Stimulated activated CD8-positive, alpha-beta memory T cell treated with anti-CD3 and anti-CD28 coated beads, Interleukin-4, amount 100 ng/mL, for 48 hours (primary cell): ENCODE data around the gene CA10.

Source experiments
- DNase-seq: peaks from one replicate; pipeline ENCODE4 v3.0.0-alpha.2; 2020

The CA10 gene

GRCh38 chr17:51813140-51813783 lies 345.3 kb downstream of the CA10 start:
- no peak for DNase-seq

- DNase-seq, result no peak
These were observed 351.1 kb downstream of the CA10 start for GRCh38 chr17:51807460-51807859.

GRCh38 chr17:51805765-51806164 lies 352.7 kb downstream of the CA10 start:
- DNase-seq, result no peak

- no peak for DNase-seq
These were observed 353.3 kb downstream of the CA10 start for GRCh38 chr17:51805185-51805584.

- no peak for DNase-seq
These were observed 355.4 kb downstream of the CA10 start for GRCh38 chr17:51803161-51803560.

GRCh38 chr17:51802544-51802943 lies 356.0 kb downstream of the CA10 start:
- DNase-seq, result no peak

GRCh38 chr17:51801626-51802025 lies 356.9 kb downstream of the CA10 start:
- no peak for DNase-seq

- DNase-seq, result no peak
These were observed 358.5 kb downstream of the CA10 start for GRCh38 chr17:51799981-51800380.

GRCh38 chr17:51799240-51799639 lies 359.3 kb downstream of the CA10 start:
- DNase-seq, result no peak

GRCh38 chr17:51797150-51797549 lies 361.4 kb downstream of the CA10 start:
- no peak for DNase-seq

- no peak for DNase-seq
These were observed 362.5 kb downstream of the CA10 start for GRCh38 chr17:51796026-51796425.

- no peak for DNase-seq
These were observed 363.1 kb downstream of the CA10 start for GRCh38 chr17:51795401-51795800.

- no peak for DNase-seq
These were observed 364.0 kb downstream of the CA10 start for GRCh38 chr17:51794466-51794865.

GRCh38 chr17:51793686-51794085 lies 364.8 kb downstream of the CA10 start:
- DNase-seq, result no peak

- no peak for DNase-seq
These were observed 379.7 kb downstream of the CA10 start for GRCh38 chr17:51778842-51779241.

GRCh38 chr17:51770027-51770759 lies 388.3 kb downstream of the CA10 start:
- no peak for DNase-seq

GRCh38 chr17:51769231-51769630 lies 389.3 kb downstream of the CA10 start:
- DNase-seq, result no peak

- no peak for DNase-seq
These were observed 389.8 kb downstream of the CA10 start for GRCh38 chr17:51768706-51769105.

- DNase-seq, result no peak
These were observed 391.2 kb downstream of the CA10 start for GRCh38 chr17:51767287-51767686.

- no peak for DNase-seq
These were observed 393.0 kb downstream of the CA10 start for GRCh38 chr17:51765282-51766135.

- DNase-seq, result peak; percentile 55
These were observed 394.0 kb downstream of the CA10 start for GRCh38 chr17:51764387-51764971.

- DNase-seq, result no peak
These were observed 395.5 kb downstream of the CA10 start for GRCh38 chr17:51763058-51763457.

- DNase-seq, result no peak
These were observed 397.4 kb downstream of the CA10 start for GRCh38 chr17:51761105-51761504.
